ENCODE data around the gene TECTA.
"Not testable (repeated sequence)": the region's sequence is repeated elsewhere in the genome, so short reads cannot be mapped to it uniquely, and the experiment has no call there.

Gene TECTA

GRCh38 chr11:121152764-121153163, 51.7 kb downstream of the TECTA start:
- H3K27me3 Mint-ChIP-seq (ENCODE audit: low read depth), result peaks cover 5% of the 10 kb centered on the region
- H3K27ac Mint-ChIP-seq, result no peak overlapping the region
- H3K4me3 Mint-ChIP-seq, result no peak overlapping the region
- H3K9me3 Mint-ChIP-seq, result no peaks in the 10 kb centered on the region
- H3K4me1 Mint-ChIP-seq (ENCODE audit: low read depth), result no peaks in the 10 kb centered on the region
- H3K36me3 Mint-ChIP-seq (ENCODE audit: low read depth), result no peaks in the 10 kb centered on the region

GRCh38 chr11:121153472-121153871, 52.4 kb downstream of the TECTA start:
- Mint-ChIP-seq H3K36me3 (ENCODE audit: low read depth) (no peaks in the 10 kb centered on the region), H3K4me1 (ENCODE audit: low read depth) (no peaks in the 10 kb centered on the region), H3K27ac (no peak overlapping the region), H3K9me3 (no peaks in the 10 kb centered on the region), H3K4me3 (no peak overlapping the region), H3K27me3 (ENCODE audit: low read depth) (peaks cover 5% of the 10 kb centered on the region)

- Mint-ChIP-seq H3K27ac (no peak overlapping the region), H3K4me1 (ENCODE audit: low read depth) (no peaks in the 10 kb centered on the region), H3K4me3 (no peak overlapping the region), H3K36me3 (ENCODE audit: low read depth) (no peaks in the 10 kb centered on the region), H3K27me3 (ENCODE audit: low read depth) (peaks cover 7% of the 10 kb centered on the region), H3K9me3 (no peaks in the 10 kb centered on the region)
Observed at GRCh38 chr11:121154486-121155314, 53.7 kb downstream of the TECTA start.

- Mint-ChIP-seq H3K36me3 (ENCODE audit: low read depth) (no peaks in the 10 kb centered on the region), H3K4me3 (no peak overlapping the region), H3K27ac (no peak overlapping the region), H3K27me3 (ENCODE audit: low read depth) (peaks cover 8% of the 10 kb centered on the region), H3K4me1 (ENCODE audit: low read depth) (no peaks in the 10 kb centered on the region), H3K9me3 (no peaks in the 10 kb centered on the region)
Observed at GRCh38 chr11:121157756-121158155, 56.7 kb downstream of the TECTA start.

- Mint-ChIP-seq H3K27ac (no peak overlapping the region), H3K27me3 (ENCODE audit: low read depth) (peaks cover 9% of the 10 kb centered on the region), H3K9me3 (no peaks in the 10 kb centered on the region), H3K4me3 (no peak overlapping the region), H3K36me3 (ENCODE audit: low read depth) (no peaks in the 10 kb centered on the region), H3K4me1 (ENCODE audit: low read depth) (peaks cover 7% of the 10 kb centered on the region)
Observed at GRCh38 chr11:121159741-121160140, 58.7 kb downstream of the TECTA start.

GRCh38 chr11:121161349-121161917, 60.4 kb downstream of the TECTA start:
- H3K9me3 Mint-ChIP-seq, result no peaks in the 10 kb centered on the region
- no peaks in the 10 kb centered on the region for H3K36me3 Mint-ChIP-seq (ENCODE audit: low read depth)
- H3K27me3 Mint-ChIP-seq (ENCODE audit: low read depth), result peaks cover 11% of the 10 kb centered on the region
- H3K4me1 Mint-ChIP-seq (ENCODE audit: low read depth), result peaks cover 7% of the 10 kb centered on the region
- no peak overlapping the region for H3K27ac Mint-ChIP-seq
- no peak overlapping the region for H3K4me3 Mint-ChIP-seq

GRCh38 chr11:121163658-121164308, 62.7 kb downstream of the TECTA start:
- Mint-ChIP-seq H3K27me3 (ENCODE audit: low read depth) (peaks cover 16% of the 10 kb centered on the region), H3K27ac (no peak overlapping the region), H3K4me1 (ENCODE audit: low read depth) (peaks cover 7% of the 10 kb centered on the region), H3K9me3 (no peaks in the 10 kb centered on the region), H3K36me3 (ENCODE audit: low read depth) (no peaks in the 10 kb centered on the region), H3K4me3 (no peak overlapping the region)

GRCh38 chr11:121177629-121178028, 76.6 kb downstream of the TECTA start:
- H3K36me3 Mint-ChIP-seq (ENCODE audit: low read depth); H3K4me3 Mint-ChIP-seq; H3K4me1 Mint-ChIP-seq (ENCODE audit: low read depth): not testable (repeated sequence)

GRCh38 chr11:121179306-121179705, 78.3 kb downstream of the TECTA start:
- H3K36me3 Mint-ChIP-seq (ENCODE audit: low read depth), result no peaks in the 10 kb centered on the region
- peaks cover 27% of the 10 kb centered on the region for H3K9me3 Mint-ChIP-seq
- H3K27me3 Mint-ChIP-seq (ENCODE audit: low read depth), result no peaks in the 10 kb centered on the region
- H3K4me3 Mint-ChIP-seq, result no peak overlapping the region
- no peaks in the 10 kb centered on the region for H3K4me1 Mint-ChIP-seq (ENCODE audit: low read depth)
- H3K27ac Mint-ChIP-seq, result no peak overlapping the region

More at GRCh38 chr11:121177629-121178028, 76.6 kb downstream of the TECTA start:
- peaks cover 27% of the 10 kb centered on the region for H3K9me3 Mint-ChIP-seq
- H3K27me3 Mint-ChIP-seq (ENCODE audit: low read depth); H3K27ac Mint-ChIP-seq: not testable (repeated sequence)

- H3K9me3 Mint-ChIP-seq, result peaks cover 27% of the 10 kb centered on the region
- H3K4me1 Mint-ChIP-seq (ENCODE audit: low read depth), result no peaks in the 10 kb centered on the region
- H3K27ac Mint-ChIP-seq, result no peak overlapping the region
- H3K27me3 Mint-ChIP-seq (ENCODE audit: low read depth), result peaks cover 4% of the 10 kb centered on the region
- H3K36me3 Mint-ChIP-seq (ENCODE audit: low read depth), result no peaks in the 10 kb centered on the region
- H3K4me3 Mint-ChIP-seq, result no peak overlapping the region
Observed at GRCh38 chr11:121180183-121180582, 79.1 kb downstream of the TECTA start.

GRCh38 chr11:121188776-121189175, 87.7 kb downstream of the TECTA start:
- Mint-ChIP-seq H3K4me3 (no peak overlapping the region), H3K9me3 (no peaks in the 10 kb centered on the region), H3K4me1 (ENCODE audit: low read depth) (no peaks in the 10 kb centered on the region), H3K27ac (no peak overlapping the region), H3K36me3 (ENCODE audit: low read depth) (no peaks in the 10 kb centered on the region), H3K27me3 (ENCODE audit: low read depth) (peaks cover 15% of the 10 kb centered on the region)

- Mint-ChIP-seq H3K9me3 (no peaks in the 10 kb centered on the region), H3K36me3 (ENCODE audit: low read depth) (no peaks in the 10 kb centered on the region), H3K4me1 (ENCODE audit: low read depth) (no peaks in the 10 kb centered on the region), H3K27ac (no peak overlapping the region), H3K4me3 (no peak overlapping the region), H3K27me3 (ENCODE audit: low read depth) (peaks cover 22% of the 10 kb centered on the region)
Observed at GRCh38 chr11:121191818-121192217, 90.8 kb downstream of the TECTA start.

- Mint-ChIP-seq H3K27me3 (ENCODE audit: low read depth) (peaks cover 20% of the 10 kb centered on the region), H3K4me1 (ENCODE audit: low read depth) (no peaks in the 10 kb centered on the region), H3K27ac (no peak overlapping the region), H3K4me3 (no peak overlapping the region), H3K9me3 (no peaks in the 10 kb centered on the region), H3K36me3 (ENCODE audit: low read depth) (no peaks in the 10 kb centered on the region)
Observed at GRCh38 chr11:121194731-121195596, 93.9 kb downstream of the TECTA start.

- no peaks in the 10 kb centered on the region for H3K4me1 Mint-ChIP-seq (ENCODE audit: low read depth)
- no peak overlapping the region for H3K4me3 Mint-ChIP-seq
- H3K9me3 Mint-ChIP-seq, result no peaks in the 10 kb centered on the region
- H3K27me3 Mint-ChIP-seq (ENCODE audit: low read depth), result peaks cover 26% of the 10 kb centered on the region
- no peak overlapping the region for H3K27ac Mint-ChIP-seq
- no peaks in the 10 kb centered on the region for H3K36me3 Mint-ChIP-seq (ENCODE audit: low read depth)
Observed at GRCh38 chr11:121198491-121198890, 97.4 kb downstream of the TECTA start.
